ENCODE data around the gene CLSTN2. TPM values are rescaled to one million over a fixed set of nuclear protein-coding genes. Genes with fewer than 3 reads are reported as not detected.
A peak's percentile ranks its signal among the peaks of the same experiment; 100 is the strongest.

Gene CLSTN2
- total RNA-seq, 1 donor from 2014 or later: 80.9 TPM

- peaks cover 6% of the 10 kb centered on the region for H3K27me3 Mint-ChIP-seq (ENCODE audit: low read depth, unreplicated experiment)
- H3K4me3 Mint-ChIP-seq (ENCODE audit: unreplicated experiment): peak overlapping the region; percentile 66
- no peak overlapping the region for H3K4me3 ChIP-seq (ENCODE audit: insufficient read depth, low read depth, low read length)
- H4K20me1 ChIP-seq (ENCODE audit: insufficient read depth, low read length): peaks cover 5% of the 10 kb centered on the region
- peaks cover 7% of the 10 kb centered on the region for H3K36me3 Mint-ChIP-seq (ENCODE audit: low read depth, unreplicated experiment)
- FAIRE-seq (no peak), DNase-seq (ENCODE audit: low read depth) (no peak)
- H3K4me1 ChIP-seq (ENCODE audit: insufficient read depth, low read length): peaks cover 7% of the 10 kb centered on the region
- no peak overlapping the region for H3K27ac Mint-ChIP-seq (ENCODE audit: unreplicated experiment)
- H3K4me2 ChIP-seq (ENCODE audit: low read length): no peak overlapping the region
- H3K79me2 ChIP-seq (ENCODE audit: insufficient read depth, low read length): peaks cover 3% of the 10 kb centered on the region
- no peak overlapping the region for H2AFZ ChIP-seq (ENCODE audit: low read depth, low read length)
- no peak overlapping the region for H3K9ac ChIP-seq (ENCODE audit: low read length)
- H3K27ac ChIP-seq (ENCODE audit: low read depth, low read length): no peak overlapping the region
- H3K9me3 ChIP-seq (ENCODE audit: insufficient read depth, low read depth, low read length): no peaks in the 10 kb centered on the region
- no peaks in the 10 kb centered on the region for H3K36me3 ChIP-seq (ENCODE audit: insufficient read depth, low read length)
- H3K27me3 ChIP-seq (ENCODE audit: insufficient read depth, low read length): peaks cover 19% of the 10 kb centered on the region
- H3K9me3 Mint-ChIP-seq (ENCODE audit: unreplicated experiment): peaks cover 2% of the 10 kb centered on the region
- no peak for TF ChIP-seq EZH2 (IDR thresholded peaks at IDR 0.05; ENCODE audit: insufficient read depth, low read length)
- TF ChIP-seq, protein P1, sequence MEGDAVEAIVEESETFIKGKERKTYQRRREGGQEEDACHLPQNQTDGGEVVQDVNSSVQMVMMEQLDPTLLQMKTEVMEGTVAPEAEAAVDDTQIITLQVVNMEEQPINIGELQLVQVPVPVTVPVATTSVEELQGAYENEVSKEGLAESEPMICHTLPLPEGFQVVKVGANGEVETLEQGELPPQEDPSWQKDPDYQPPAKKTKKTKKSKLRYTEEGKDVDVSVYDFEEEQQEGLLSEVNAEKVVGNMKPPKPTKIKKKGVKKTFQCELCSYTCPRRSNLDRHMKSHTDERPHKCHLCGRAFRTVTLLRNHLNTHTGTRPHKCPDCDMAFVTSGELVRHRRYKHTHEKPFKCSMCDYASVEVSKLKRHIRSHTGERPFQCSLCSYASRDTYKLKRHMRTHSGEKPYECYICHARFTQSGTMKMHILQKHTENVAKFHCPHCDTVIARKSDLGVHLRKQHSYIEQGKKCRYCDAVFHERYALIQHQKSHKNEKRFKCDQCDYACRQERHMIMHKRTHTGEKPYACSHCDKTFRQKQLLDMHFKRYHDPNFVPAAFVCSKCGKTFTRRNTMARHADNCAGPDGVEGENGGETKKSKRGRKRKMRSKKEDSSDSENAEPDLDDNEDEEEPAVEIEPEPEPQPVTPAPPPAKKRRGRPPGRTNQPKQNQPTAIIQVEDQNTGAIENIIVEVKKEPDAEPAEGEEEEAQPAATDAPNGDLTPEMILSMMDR (IDR thresholded peaks at IDR 0.05; ENCODE audit: insufficient read depth, low read depth, low read length): peak; percentile 90
- peaks cover 20% of the 10 kb centered on the region for H3K4me1 Mint-ChIP-seq (ENCODE audit: low read depth, unreplicated experiment)
These were observed 2.8 kb downstream of the CLSTN2 start for GRCh38 chr3:139937674-139938279.

GRCh38 chr3:139939681-139940190 is 4.8 kb downstream of the CLSTN2 start:
- Mint-ChIP-seq H3K36me3 (ENCODE audit: low read depth, unreplicated experiment) (peaks cover 13% of the 10 kb centered on the region), H3K9me3 (ENCODE audit: unreplicated experiment) (peaks cover 2% of the 10 kb centered on the region), H3K27me3 (ENCODE audit: low read depth, unreplicated experiment) (peaks cover 12% of the 10 kb centered on the region), H3K27ac (ENCODE audit: unreplicated experiment) (no peak overlapping the region), H3K4me1 (ENCODE audit: low read depth, unreplicated experiment) (peaks cover 16% of the 10 kb centered on the region), H3K4me3 (ENCODE audit: unreplicated experiment) (no peak overlapping the region)
- Histone ChIP-seq H3K27ac (ENCODE audit: low read depth, low read length) (no peak overlapping the region), H3K79me2 (ENCODE audit: insufficient read depth, low read length) (peaks cover 3% of the 10 kb centered on the region), H2AFZ (ENCODE audit: low read depth, low read length) (no peak overlapping the region), H3K27me3 (ENCODE audit: insufficient read depth, low read length) (peaks cover 15% of the 10 kb centered on the region), H4K20me1 (ENCODE audit: insufficient read depth, low read length) (peaks cover 5% of the 10 kb centered on the region), H3K4me1 (ENCODE audit: insufficient read depth, low read length) (peaks cover 7% of the 10 kb centered on the region), H3K4me3 (ENCODE audit: insufficient read depth, low read depth, low read length) (no peak overlapping the region), H3K4me2 (ENCODE audit: low read length) (no peak overlapping the region), H3K9ac (ENCODE audit: low read length) (no peak overlapping the region), H3K36me3 (ENCODE audit: insufficient read depth, low read length) (no peaks in the 10 kb centered on the region), H3K9me3 (ENCODE audit: insufficient read depth, low read depth, low read length) (no peaks in the 10 kb centered on the region)
- FAIRE-seq (no peak), DNase-seq (ENCODE audit: low read depth) (no peak)
- no peak for TF ChIP-seq EZH2 (IDR thresholded peaks at IDR 0.05; ENCODE audit: insufficient read depth, low read length)
- TF ChIP-seq, protein P1 (IDR thresholded peaks at IDR 0.05; ENCODE audit: insufficient read depth, low read depth, low read length): no peak

DNA sequence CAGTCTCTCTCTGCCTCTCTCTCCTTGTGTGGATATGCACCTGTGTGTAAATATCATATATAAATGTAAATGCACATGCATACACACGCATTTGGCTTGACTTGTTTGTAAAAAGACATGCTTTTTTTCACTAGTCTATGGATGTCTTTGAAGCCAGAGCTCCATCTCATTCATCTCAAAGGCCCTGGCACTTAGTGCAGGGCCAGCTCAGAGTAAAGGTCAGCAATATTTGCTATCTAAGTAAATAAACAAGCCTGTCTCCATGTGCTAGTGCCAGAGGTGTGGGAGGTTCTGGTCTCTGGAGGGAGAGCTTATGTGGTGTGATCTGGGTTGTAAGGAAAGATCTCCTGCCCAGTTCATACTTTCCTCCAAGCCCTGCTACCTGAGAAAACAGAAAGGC is 5.6 kb downstream of the CLSTN2 start:
- peaks cover 3% of the 10 kb centered on the region for H3K79me2 ChIP-seq (ENCODE audit: insufficient read depth, low read length)
- DNase-seq (ENCODE audit: low read depth): no peak
- H3K27ac ChIP-seq (ENCODE audit: low read depth, low read length): no peak overlapping the region
- H3K9ac ChIP-seq (ENCODE audit: low read length): no peak overlapping the region
- no peak overlapping the region for H3K4me3 Mint-ChIP-seq (ENCODE audit: unreplicated experiment)
- H3K27me3 ChIP-seq (ENCODE audit: insufficient read depth, low read length): peaks cover 14% of the 10 kb centered on the region
- peaks cover 12% of the 10 kb centered on the region for H3K27me3 Mint-ChIP-seq (ENCODE audit: low read depth, unreplicated experiment)
- no peaks in the 10 kb centered on the region for H3K9me3 ChIP-seq (ENCODE audit: insufficient read depth, low read depth, low read length)
- peaks cover 3% of the 10 kb centered on the region for H3K4me1 ChIP-seq (ENCODE audit: insufficient read depth, low read length)
- no peak for TF ChIP-seq EZH2 (IDR thresholded peaks at IDR 0.05; ENCODE audit: insufficient read depth, low read length)
- TF ChIP-seq, protein P1 (IDR thresholded peaks at IDR 0.05; ENCODE audit: insufficient read depth, low read depth, low read length): no peak
- H3K4me1 Mint-ChIP-seq (ENCODE audit: low read depth, unreplicated experiment): peaks cover 16% of the 10 kb centered on the region
- H2AFZ ChIP-seq (ENCODE audit: low read depth, low read length): no peak overlapping the region
- no peaks in the 10 kb centered on the region for H3K36me3 ChIP-seq (ENCODE audit: insufficient read depth, low read length)
- FAIRE-seq: no peak
- H3K36me3 Mint-ChIP-seq (ENCODE audit: low read depth, unreplicated experiment): peaks cover 13% of the 10 kb centered on the region
- no peak overlapping the region for H3K27ac Mint-ChIP-seq (ENCODE audit: unreplicated experiment)
- peaks cover 5% of the 10 kb centered on the region for H4K20me1 ChIP-seq (ENCODE audit: insufficient read depth, low read length)
- H3K4me2 ChIP-seq (ENCODE audit: low read length): no peak overlapping the region
- H3K9me3 Mint-ChIP-seq (ENCODE audit: unreplicated experiment): peaks cover 2% of the 10 kb centered on the region
- H3K4me3 ChIP-seq (ENCODE audit: insufficient read depth, low read depth, low read length): no peak overlapping the region
